CD4-positive, alpha-beta T cell treated with Interleukin-17A for 4 hours (primary cell): ENCODE results near the gene PCSK5.
"Not testable (repeated sequence)": the region's sequence is repeated elsewhere in the genome, so short reads cannot be mapped to it uniquely, and the experiment has no call there.

Experiments used
- DNase-seq: peaks from one replicate; pipeline ENCODE4 v3.0.0-alpha.2; 2020; ENCODE audit warnings: mixed read lengths

Gene PCSK5

GRCh38 chr9:75891277-75891741 is 836 bp downstream of the PCSK5 start:
- peak; percentile 52 for DNase-seq

- peak; percentile 18 for DNase-seq
Observed at GRCh38 chr9:75891771-75892215, 1.3 kb downstream of the PCSK5 start.

GRCh38 chr9:75892216-75892911 is 1.9 kb downstream of the PCSK5 start:
- peak; percentile 25 for DNase-seq

GRCh38 chr9:75893106-75893505 is 2.6 kb downstream of the PCSK5 start:
- DNase-seq: no peak

GRCh38 chr9:75894566-75894965 is 4.1 kb downstream of the PCSK5 start:
- DNase-seq: no peak

- no peak for DNase-seq
Observed at GRCh38 chr9:75895112-75895511, 4.6 kb downstream of the PCSK5 start.

GRCh38 chr9:75896193-75896592 is 5.7 kb downstream of the PCSK5 start:
- DNase-seq: no peak

GRCh38 chr9:75900893-75901524 is 10.5 kb downstream of the PCSK5 start:
- not testable (repeated sequence) for DNase-seq

GRCh38 chr9:75903785-75904360 is 13.4 kb downstream of the PCSK5 start:
- DNase-seq: no peak

- no peak for DNase-seq
Observed at GRCh38 chr9:75904364-75904763, 13.9 kb downstream of the PCSK5 start.

GRCh38 chr9:75906531-75906930 is 16.1 kb downstream of the PCSK5 start:
- no peak for DNase-seq

GRCh38 chr9:75907329-75907728 is 16.9 kb downstream of the PCSK5 start:
- DNase-seq: no peak

GRCh38 chr9:75907923-75908322 is 17.4 kb downstream of the PCSK5 start:
- DNase-seq: no peak

GRCh38 chr9:75909776-75910175 is 19.3 kb downstream of the PCSK5 start:
- DNase-seq: no peak

- no peak for DNase-seq
Observed at GRCh38 chr9:75910731-75911130, 20.3 kb downstream of the PCSK5 start.

GRCh38 chr9:75911390-75911789 is 20.9 kb downstream of the PCSK5 start:
- DNase-seq: no peak

GRCh38 chr9:75912951-75913350 is 22.5 kb downstream of the PCSK5 start:
- no peak for DNase-seq

GRCh38 chr9:75914002-75914401 is 23.5 kb downstream of the PCSK5 start:
- DNase-seq: no peak

- no peak for DNase-seq
Observed at GRCh38 chr9:75914883-75915452, 24.5 kb downstream of the PCSK5 start.

- DNase-seq: no peak
Observed at GRCh38 chr9:75918154-75918553, 27.7 kb downstream of the PCSK5 start.

GRCh38 chr9:75918909-75919308 is 28.4 kb downstream of the PCSK5 start:
- DNase-seq: no peak

GRCh38 chr9:75921391-75922127 is 31.1 kb downstream of the PCSK5 start:
- no peak for DNase-seq

GRCh38 chr9:75926385-75926784 is 35.9 kb downstream of the PCSK5 start:
- no peak for DNase-seq
